DOHH2 (cell line): ENCODE data around the gene NLK.

ENCODE experiments used
- CTCF ChIP-seq: fragments of 200-600 bp; sonication (generic); IDR thresholded peaks from one replicate; pipeline ENCODE4 v1.5.1; 2014; ENCODE audit warnings: antibody characterized with exemption, mild to moderate bottlenecking, low read depth, low read length; ENCODE audit not compliant: poor library complexity, severe bottlenecking
- EZH2phosphoT487 ChIP-seq: fragments of 200-600 bp; sonication (generic); IDR thresholded peaks from 2 replicates; pipeline ENCODE4 v1.6.1; 2017; ENCODE audit warnings: borderline replicate concordance, mild to moderate bottlenecking, antibody characterized with exemption, low read length, moderate library complexity, mixed read lengths

DNA sequence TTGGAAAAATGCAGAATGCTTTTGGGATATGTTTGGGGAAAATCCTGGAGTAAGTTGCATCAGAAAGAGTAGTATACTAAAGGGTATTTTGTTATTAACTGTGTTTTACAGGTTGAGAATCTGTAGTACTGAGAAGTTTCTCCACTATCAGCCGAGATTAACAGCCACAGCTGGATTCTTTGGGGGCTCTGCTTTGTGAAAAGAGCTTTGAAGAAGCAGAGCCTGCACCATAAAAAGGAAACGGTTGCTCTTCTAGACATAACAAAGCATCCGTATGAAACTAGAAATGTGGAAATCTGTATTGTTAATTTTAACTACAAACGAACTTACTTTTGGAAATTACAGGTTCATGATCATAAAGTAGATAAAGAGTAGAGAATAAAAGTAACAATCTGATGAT is 5.3 kb downstream of the NLK start:
- no peak for TF ChIP-seq CTCF
- TF ChIP-seq EZH2phosphoT487: no peak
